Measurements from ENCODE around the gene MAPK8IP3.

The MAPK8IP3 gene

DNA sequence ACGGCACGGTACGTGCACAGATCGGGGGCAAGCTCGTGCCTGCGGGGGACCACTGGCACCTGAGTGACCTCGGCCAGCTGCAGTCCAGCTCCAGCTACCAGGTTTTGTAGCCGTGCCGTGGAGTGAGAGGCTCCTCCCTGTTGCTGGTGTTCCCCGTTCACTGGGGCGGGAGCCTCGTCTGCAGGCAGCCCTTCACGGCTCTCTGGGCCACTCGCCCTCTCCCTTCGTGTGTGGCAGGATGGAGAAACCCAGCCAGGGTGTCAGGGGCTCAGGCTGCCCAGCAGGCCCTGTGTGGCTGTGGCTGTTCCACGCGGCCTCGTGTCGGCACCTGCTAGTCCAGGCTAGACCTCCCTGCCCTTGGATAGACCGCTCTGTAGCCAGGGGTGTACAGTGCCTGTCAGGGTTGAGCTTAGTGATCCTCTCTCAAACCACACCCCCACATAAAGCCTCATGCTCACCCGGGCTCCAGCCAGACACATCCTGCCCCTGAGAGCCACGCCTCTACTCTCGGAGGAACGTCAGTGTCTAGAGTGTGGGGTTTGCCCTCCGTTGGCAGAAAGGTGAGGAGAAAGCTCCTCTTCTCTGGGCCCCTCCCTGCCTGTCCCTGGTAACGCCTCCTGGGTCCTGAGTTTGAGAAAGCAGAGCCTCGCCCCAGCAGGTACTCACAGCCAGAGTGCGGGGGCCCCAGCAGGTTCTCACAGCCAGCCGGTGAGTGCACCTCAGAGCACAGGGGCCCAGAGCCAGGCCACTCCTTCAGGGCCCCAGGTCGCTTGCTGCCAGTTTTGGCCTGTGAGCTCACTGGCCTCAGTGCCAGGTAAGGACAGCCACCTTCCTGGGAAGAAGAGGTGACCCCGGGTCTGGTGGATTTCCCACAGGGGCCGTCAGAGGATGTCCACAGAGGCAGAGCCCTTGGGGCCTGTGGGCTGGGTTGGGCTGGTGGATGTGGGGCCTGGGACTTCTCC lies 37.7 kb downstream of the MAPK8IP3 start:
- Histone ChIP-seq H2AFZ (ENCODE audit: low read depth, low read length) (no peak overlapping the region), H3K4me3 (ENCODE audit: insufficient read depth in 1 of 2, low read depth in 1 of 2, low read length in 2 of 2) (no peak overlapping the region), H2BK15ac (ENCODE audit: low read depth, poor library complexity, severe bottlenecking) (no peak overlapping the region), H3K27me3 (ENCODE audit: control insufficient read depth in 1 of 2, insufficient read depth in 1 of 2, low read length in 2 of 2) (no peaks in the 10 kb centered on the region), H2BK12ac (ENCODE audit: low read length in 2 of 2) (no peak overlapping the region), H3K4me1 (ENCODE audit: control insufficient read depth, insufficient read depth, low read depth, low read length) (peaks cover 26% of the 10 kb centered on the region), H3K9me3 (ENCODE audit: control insufficient read depth, low read length) (no peaks in the 10 kb centered on the region), H2BK120ac (ENCODE audit: low read depth, low read length) (no peak overlapping the region), H2AK5ac (ENCODE audit: low read length, severe bottlenecking) (no peak overlapping the region), H3K4me2 (ENCODE audit: low read length, poor library complexity, severe bottlenecking) (no peak overlapping the region), H3K23ac (ENCODE audit: low read length in 2 of 2) (no peak overlapping the region), H3K9ac (ENCODE audit: low read length) (no peak overlapping the region), H3K4ac (ENCODE audit: low read depth in 1 of 2, low read length in 2 of 2) (no peak overlapping the region), H4K91ac (ENCODE audit: low read length) (peak overlapping the region; percentile 1), H2BK5ac (ENCODE audit: low read depth, low read length, poor library complexity, severe bottlenecking) (no peak overlapping the region), H3K79me1 (replicated peaks; ENCODE audit: low read length, poor library complexity, severe bottlenecking) (peaks cover 40% of the 10 kb centered on the region), H3K14ac (ENCODE audit: low read length in 2 of 2) (no peak overlapping the region), H3K27ac (ENCODE audit: low read length, poor library complexity, severe bottlenecking) (no peak overlapping the region), H3K36me3 (ENCODE audit: control insufficient read depth in 1 of 2, insufficient read depth in 2 of 2, low read depth in 1 of 2, low read length in 2 of 2) (peaks cover 65 to 83% of the 10 kb centered on the region in 2 experiments), H4K8ac (ENCODE audit: low read length) (no peak overlapping the region), H3K18ac (ENCODE audit: low read depth in 1 of 2, low read length in 2 of 2) (no peak overlapping the region)
- WGBS, result 97% methylated on average over 31 of the region's 32 CpGs
- no peak for DNase-seq

DNA sequence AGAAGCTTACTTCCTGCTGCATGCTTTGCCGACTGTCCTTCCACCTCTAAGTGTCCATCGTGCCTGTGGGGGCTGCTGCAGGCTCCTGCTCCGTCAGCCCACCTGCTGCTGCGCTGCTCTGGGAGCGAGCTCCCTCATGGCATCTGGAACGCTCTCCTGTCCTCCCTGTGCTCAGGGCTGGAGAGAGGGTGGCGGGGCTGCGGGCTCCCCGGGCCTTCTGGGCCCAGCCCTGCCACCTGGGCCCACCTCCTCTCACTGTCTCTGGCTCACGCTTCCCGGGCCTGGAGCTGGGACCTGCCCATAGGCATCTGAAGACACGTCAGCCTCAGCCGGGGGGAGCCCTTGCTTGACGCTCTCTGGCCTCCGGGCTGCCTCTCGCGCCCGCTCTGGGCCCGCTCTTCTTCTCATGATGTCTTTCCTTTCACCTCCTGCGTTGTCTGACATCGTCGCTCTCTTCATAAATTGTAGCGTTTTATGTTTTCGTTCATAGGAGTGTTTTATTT lies 38.4 kb downstream of the MAPK8IP3 start:
- no peak overlapping the region for H3K23ac ChIP-seq (ENCODE audit: low read length in 2 of 2)
- H2BK15ac ChIP-seq (ENCODE audit: low read depth, poor library complexity, severe bottlenecking), result no peak overlapping the region
- H3K27ac ChIP-seq (ENCODE audit: low read length, poor library complexity, severe bottlenecking), result no peak overlapping the region
- no peak for DNase-seq
- H2BK12ac ChIP-seq (ENCODE audit: low read length in 2 of 2), result no peak overlapping the region
- no peak overlapping the region for H3K9ac ChIP-seq (ENCODE audit: low read length)
- H3K4me3 ChIP-seq (ENCODE audit: insufficient read depth in 1 of 2, low read depth in 1 of 2, low read length in 2 of 2), result no peak overlapping the region
- no peak overlapping the region for H3K4ac ChIP-seq (ENCODE audit: low read depth in 1 of 2, low read length in 2 of 2)
- no peak overlapping the region for H3K18ac ChIP-seq (ENCODE audit: low read depth in 1 of 2, low read length in 2 of 2)
- H3K36me3 ChIP-seq (ENCODE audit: control insufficient read depth in 1 of 2, insufficient read depth in 2 of 2, low read depth in 1 of 2, low read length in 2 of 2), result peaks cover 72 to 87% of the 10 kb centered on the region in 2 experiments
- peaks cover 45% of the 10 kb centered on the region for H3K79me1 ChIP-seq (replicated peaks; ENCODE audit: low read length, poor library complexity, severe bottlenecking)
- 96% methylated on average over 19 of the region's 24 CpGs for WGBS
- H2AK5ac ChIP-seq (ENCODE audit: low read length, severe bottlenecking), result no peak overlapping the region
- no peaks in the 10 kb centered on the region for H3K27me3 ChIP-seq (ENCODE audit: control insufficient read depth in 1 of 2, insufficient read depth in 1 of 2, low read length in 2 of 2)
- no peak overlapping the region for H2AFZ ChIP-seq (ENCODE audit: low read depth, low read length)
- H3K4me2 ChIP-seq (ENCODE audit: low read length, poor library complexity, severe bottlenecking), result no peak overlapping the region
- no peak overlapping the region for H4K91ac ChIP-seq (ENCODE audit: low read length)
- H2BK120ac ChIP-seq (ENCODE audit: low read depth, low read length), result no peak overlapping the region
- no peak overlapping the region for H2BK5ac ChIP-seq (ENCODE audit: low read depth, low read length, poor library complexity, severe bottlenecking)
- H4K8ac ChIP-seq (ENCODE audit: low read length), result no peak overlapping the region
- no peaks in the 10 kb centered on the region for H3K9me3 ChIP-seq (ENCODE audit: control insufficient read depth, low read length)
- H3K14ac ChIP-seq (ENCODE audit: low read length in 2 of 2), result no peak overlapping the region
- H3K4me1 ChIP-seq (ENCODE audit: control insufficient read depth, insufficient read depth, low read depth, low read length), result peaks cover 26% of the 10 kb centered on the region

DNA sequence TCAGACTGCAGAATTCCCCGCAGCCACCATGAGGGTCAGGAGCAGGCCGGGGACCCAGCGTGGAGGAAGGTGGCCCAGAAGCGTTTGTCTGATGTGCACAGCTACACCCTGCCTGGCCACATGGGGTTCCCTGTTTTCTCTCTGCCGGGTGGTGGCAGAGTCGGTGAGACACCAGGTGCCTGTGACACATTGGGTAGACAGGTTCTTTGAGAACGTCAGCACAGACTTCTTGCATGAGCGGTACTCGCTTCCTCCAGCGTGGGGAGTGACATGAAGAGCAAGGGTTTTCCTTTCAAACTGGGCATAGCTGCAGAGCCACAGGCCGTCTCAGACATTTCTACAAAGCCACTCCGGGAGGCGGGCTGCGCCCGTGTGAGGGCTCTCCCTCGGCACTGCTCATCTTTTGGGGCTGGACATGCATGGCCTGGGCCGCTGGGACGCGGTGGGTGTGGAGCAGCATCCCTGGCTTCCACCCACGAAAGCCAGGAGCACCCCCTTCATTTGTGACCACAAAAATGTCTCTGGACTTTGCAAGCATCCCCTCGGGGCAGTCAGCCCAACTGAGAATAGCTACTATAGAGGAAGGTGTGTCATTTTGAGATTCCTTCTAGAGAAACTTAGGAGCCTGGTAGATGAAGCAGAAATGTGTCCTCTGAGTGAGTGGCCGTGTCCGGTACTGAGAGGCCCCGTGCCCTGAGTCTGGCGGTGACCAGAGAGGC lies 39.3 kb downstream of the MAPK8IP3 start:
- Histone ChIP-seq H2BK5ac (ENCODE audit: low read depth, low read length, poor library complexity, severe bottlenecking) (peak overlapping the region; percentile 50), H3K23ac (ENCODE audit: low read length in 2 of 2) (no peak overlapping the region), H4K8ac (ENCODE audit: low read length) (peak overlapping the region; percentile 66), H3K18ac (ENCODE audit: low read depth in 1 of 2, low read length in 2 of 2) (peak overlapping the region in 1 of 2 experiments; percentile 37), H3K27me3 (ENCODE audit: control insufficient read depth in 1 of 2, insufficient read depth in 1 of 2, low read length in 2 of 2) (no peaks in the 10 kb centered on the region), H3K79me1 (replicated peaks; ENCODE audit: low read length, poor library complexity, severe bottlenecking) (peaks cover 46% of the 10 kb centered on the region), H3K4me3 (ENCODE audit: insufficient read depth in 1 of 2, low read depth in 1 of 2, low read length in 2 of 2) (no peak overlapping the region), H2BK15ac (ENCODE audit: low read depth, poor library complexity, severe bottlenecking) (no peak overlapping the region), H2BK12ac (ENCODE audit: low read length in 2 of 2) (peak overlapping the region in 1 of 2 experiments; percentile 38), H3K9ac (ENCODE audit: low read length) (no peak overlapping the region), H3K36me3 (ENCODE audit: control insufficient read depth in 1 of 2, insufficient read depth in 2 of 2, low read depth in 1 of 2, low read length in 2 of 2) (peaks cover 76 to 82% of the 10 kb centered on the region in 2 experiments), H3K4ac (ENCODE audit: low read depth in 1 of 2, low read length in 2 of 2) (no peak overlapping the region), H2AK5ac (ENCODE audit: low read length, severe bottlenecking) (peak overlapping the region; percentile 92), H3K4me2 (ENCODE audit: low read length, poor library complexity, severe bottlenecking) (peak overlapping the region; percentile 20), H4K91ac (ENCODE audit: low read length) (peak overlapping the region; percentile 52), H3K4me1 (ENCODE audit: control insufficient read depth, insufficient read depth, low read depth, low read length) (peaks cover 24% of the 10 kb centered on the region), H3K9me3 (ENCODE audit: control insufficient read depth, low read length) (no peaks in the 10 kb centered on the region), H3K14ac (ENCODE audit: low read length in 2 of 2) (no peak overlapping the region), H3K27ac (ENCODE audit: low read length, poor library complexity, severe bottlenecking) (peak overlapping the region; percentile 99), H2BK120ac (ENCODE audit: low read depth, low read length) (no peak overlapping the region), H2AFZ (ENCODE audit: low read depth, low read length) (no peak overlapping the region)
- WGBS, result 88% methylated on average over 24 of the region's 25 CpGs
- DNase-seq, result peak; percentile 59

Data from mesenchymal stem cell (in vitro differentiated cells and primary cell).